Stimulated activated memory B cell treated with anti-CD40 and anti-IgM and Interleukin-4, amounts not matched to agents 10 μg/mL and 1 μg/mL and 100 μg/mL, for 72 hours (primary cell): ENCODE measurements around the gene ZNF791.
"Not testable (repeated sequence)": the region's sequence is repeated elsewhere in the genome, so short reads cannot be mapped to it uniquely, and the experiment has no call there.

Experiments used
- ATAC-seq: fragments of 150-1000 bp; cut with Tn5 transposase; 2 replicates; pipeline ENCODE4 v1.10.0; 2021
- H3K27ac Mint-ChIP-seq: one replicate; pipeline ENCODE4 v1.8.0; 2022; ENCODE audit warnings: mild to moderate bottlenecking, mixed read lengths
- H3K27me3 Mint-ChIP-seq: one replicate; pipeline ENCODE4 v1.8.0; 2022; ENCODE audit warnings: mixed read lengths
- H3K36me3 Mint-ChIP-seq: one replicate; pipeline ENCODE4 v1.8.0; 2022; ENCODE audit warnings: mixed read lengths
- H3K4me1 Mint-ChIP-seq: one replicate; pipeline ENCODE4 v1.8.0; 2022; ENCODE audit warnings: mixed read lengths
- H3K4me3 Mint-ChIP-seq: one replicate; pipeline ENCODE4 v1.8.0; 2022; ENCODE audit warnings: mild to moderate bottlenecking, moderate library complexity, mixed read lengths
- H3K9me3 Mint-ChIP-seq: one replicate; pipeline ENCODE4 v1.8.0; 2022; ENCODE audit warnings: mixed read lengths

Gene ZNF791

DNA sequence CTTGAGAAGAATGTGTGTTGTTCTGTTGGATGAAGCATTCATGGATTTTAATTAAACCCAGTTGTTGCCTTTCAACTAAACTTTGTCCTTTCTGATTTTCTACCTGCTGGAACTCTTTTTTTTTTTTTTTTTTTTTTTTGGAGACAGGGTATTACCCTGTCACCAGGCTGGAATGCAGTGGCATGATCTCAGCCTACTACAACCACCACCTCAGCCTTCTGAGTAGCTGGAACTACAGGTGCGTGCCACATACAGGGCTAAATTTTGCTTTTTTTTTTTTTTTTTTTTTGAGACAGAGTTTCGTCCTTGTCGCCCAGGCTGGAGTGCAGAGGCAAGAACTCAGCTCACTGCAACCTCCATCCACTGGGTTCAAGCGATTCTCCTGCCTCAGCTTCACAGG is 6.9 kb downstream of the ZNF791 start:
- no peak for ATAC-seq
- no peak overlapping the region for H3K27ac Mint-ChIP-seq
- no peaks in the 10 kb centered on the region for H3K9me3 Mint-ChIP-seq
- peaks cover 55% of the 10 kb centered on the region for H3K4me1 Mint-ChIP-seq
- no peaks in the 10 kb centered on the region for H3K27me3 Mint-ChIP-seq
- peaks cover 19% of the 10 kb centered on the region for H3K36me3 Mint-ChIP-seq
- no peak overlapping the region for H3K4me3 Mint-ChIP-seq

DNA sequence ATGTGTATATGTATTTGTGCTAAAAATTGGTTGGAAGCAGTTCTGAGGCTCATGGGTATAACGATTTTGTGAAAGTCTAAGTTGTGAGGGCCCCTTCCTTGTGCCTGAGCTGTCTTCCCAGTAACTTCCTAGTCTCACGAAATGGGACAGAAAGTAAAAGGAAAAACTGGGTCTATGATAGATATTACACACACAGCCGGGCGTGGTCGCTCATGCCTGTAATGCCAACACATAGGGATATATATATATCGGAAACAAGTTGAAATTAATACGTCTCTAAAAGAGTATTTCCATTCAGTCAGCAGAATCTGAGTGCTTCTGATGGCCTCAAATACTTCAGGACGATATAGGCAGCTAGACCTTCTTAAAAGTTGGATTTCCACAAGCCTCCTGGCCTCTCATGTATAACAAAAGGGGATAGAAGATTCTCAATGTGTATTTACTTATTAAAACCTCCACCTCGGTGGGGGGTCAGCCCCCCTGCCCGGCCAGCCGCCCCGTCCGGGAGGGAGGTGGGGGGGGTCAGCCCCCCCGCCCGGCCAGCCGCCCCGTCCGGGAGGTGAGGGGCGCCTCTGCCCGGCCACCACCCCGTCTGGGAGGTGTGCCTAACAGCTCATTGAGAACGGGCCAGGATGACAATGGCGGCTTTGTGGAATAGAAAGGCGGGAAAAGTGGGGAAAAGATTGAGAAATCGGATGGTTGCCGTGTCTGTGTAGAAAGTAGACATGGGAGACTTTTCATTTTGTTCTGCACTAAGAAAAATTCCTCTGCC is 10.7 kb downstream of the ZNF791 start:
- H3K36me3 Mint-ChIP-seq = peaks cover 16% of the 10 kb centered on the region
- peaks cover 20% of the 10 kb centered on the region for H3K4me1 Mint-ChIP-seq
- not testable (repeated sequence) for H3K27ac Mint-ChIP-seq, H3K4me3 Mint-ChIP-seq, H3K9me3 Mint-ChIP-seq, H3K27me3 Mint-ChIP-seq, ATAC-seq

DNA sequence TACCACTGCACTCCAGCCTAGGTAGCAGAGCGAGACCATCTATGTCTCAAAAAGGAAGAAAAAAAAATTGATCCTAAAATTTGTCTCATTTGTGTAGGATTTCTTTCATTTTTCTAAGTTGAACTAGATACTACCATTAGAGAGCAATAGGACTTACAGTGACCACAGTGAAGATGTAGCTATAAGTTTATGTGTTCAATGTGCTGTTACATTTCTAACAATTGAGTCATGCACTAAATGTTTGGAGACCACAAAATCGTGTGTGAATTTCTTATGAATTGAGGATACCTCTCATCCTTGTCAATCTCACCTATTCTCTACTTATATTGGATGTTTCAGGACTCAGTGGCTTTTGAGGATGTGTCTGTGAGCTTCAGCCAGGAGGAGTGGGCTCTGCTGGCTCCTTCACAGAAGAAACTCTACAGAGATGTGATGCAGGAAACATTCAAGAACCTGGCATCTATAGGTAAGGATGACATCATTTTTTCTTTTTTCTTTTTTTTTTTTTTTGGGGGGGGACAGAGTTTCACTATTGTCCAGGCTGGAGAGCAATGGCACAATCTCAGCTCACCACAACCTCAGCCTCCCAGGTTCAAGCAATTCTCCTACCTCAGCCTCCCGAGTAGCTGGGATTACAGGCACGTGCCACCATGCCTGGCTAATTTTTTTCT is 12.8 kb downstream of the ZNF791 start:
- no peak overlapping the region for H3K27ac Mint-ChIP-seq
- no peak overlapping the region for H3K4me3 Mint-ChIP-seq
- H3K36me3 Mint-ChIP-seq = peaks cover 33% of the 10 kb centered on the region
- ATAC-seq = no peak
- H3K27me3 Mint-ChIP-seq = no peaks in the 10 kb centered on the region
- peaks cover 8% of the 10 kb centered on the region for H3K4me1 Mint-ChIP-seq
- H3K9me3 Mint-ChIP-seq = peaks cover 3% of the 10 kb centered on the region

DNA sequence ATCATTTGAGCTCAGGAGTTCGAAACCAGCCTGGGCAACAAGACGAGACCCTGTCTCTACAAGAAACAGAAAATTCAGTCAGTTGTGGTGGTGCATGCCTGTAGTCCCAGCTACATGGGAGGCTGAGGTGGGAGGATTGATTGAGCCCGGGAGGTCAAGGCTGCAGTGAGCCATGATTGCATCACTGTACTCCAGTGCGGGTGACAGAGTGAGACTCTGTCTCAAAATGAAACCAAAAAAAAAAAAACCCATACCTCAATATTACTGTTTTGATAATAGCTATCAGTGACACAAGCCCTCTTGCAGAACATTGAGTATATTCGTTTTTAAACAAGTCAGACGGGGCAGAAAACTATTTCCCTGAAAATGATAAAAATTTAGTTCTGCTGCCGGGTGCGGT is 16.2 kb downstream of the ZNF791 start:
- H3K4me1 Mint-ChIP-seq = no peaks in the 10 kb centered on the region
- H3K27me3 Mint-ChIP-seq = no peaks in the 10 kb centered on the region
- no peak for ATAC-seq
- H3K27ac Mint-ChIP-seq = no peak overlapping the region
- no peak overlapping the region for H3K4me3 Mint-ChIP-seq
- peaks cover 6% of the 10 kb centered on the region for H3K9me3 Mint-ChIP-seq
- peaks cover 42% of the 10 kb centered on the region for H3K36me3 Mint-ChIP-seq

DNA sequence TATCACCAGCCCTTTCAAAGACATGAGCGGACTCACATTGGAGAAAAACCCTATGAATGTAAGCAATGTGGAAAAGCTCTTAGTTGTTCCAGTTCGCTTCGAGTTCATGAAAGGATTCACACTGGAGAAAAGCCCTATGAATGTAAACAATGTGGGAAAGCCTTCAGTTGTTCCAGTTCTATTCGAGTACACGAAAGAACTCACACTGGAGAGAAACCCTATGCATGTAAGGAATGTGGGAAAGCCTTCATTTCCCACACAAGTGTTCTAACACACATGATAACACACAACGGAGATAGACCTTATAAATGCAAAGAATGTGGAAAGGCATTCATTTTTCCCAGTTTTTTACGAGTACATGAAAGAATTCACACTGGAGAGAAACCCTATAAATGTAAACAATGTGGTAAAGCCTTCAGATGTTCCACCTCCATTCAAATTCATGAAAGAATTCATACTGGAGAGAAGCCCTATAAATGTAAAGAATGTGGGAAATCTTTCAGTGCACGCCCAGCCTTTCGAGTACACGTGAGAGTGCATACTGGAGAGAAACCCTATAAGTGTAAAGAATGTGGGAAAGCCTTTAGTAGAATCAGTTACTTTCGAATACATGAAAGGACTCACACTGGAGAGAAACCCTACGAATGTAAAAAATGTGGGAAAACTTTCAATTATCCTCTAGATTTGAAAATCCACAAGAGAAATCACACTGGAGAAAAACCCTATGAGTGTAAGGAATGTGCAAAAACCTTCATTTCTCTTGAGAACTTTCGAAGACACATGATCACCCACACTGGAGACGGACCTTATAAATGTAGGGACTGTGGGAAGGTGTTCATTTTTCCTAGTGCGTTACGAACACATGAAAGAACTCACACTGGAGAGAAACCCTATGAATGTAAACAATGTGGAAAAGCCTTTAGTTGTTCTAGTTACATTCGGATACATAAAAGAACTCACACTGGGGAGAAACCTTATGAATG is 17.6 kb downstream of the ZNF791 start:
- H3K27me3 Mint-ChIP-seq = no peaks in the 10 kb centered on the region
- no peaks in the 10 kb centered on the region for H3K4me1 Mint-ChIP-seq
- H3K36me3 Mint-ChIP-seq = peaks cover 44% of the 10 kb centered on the region
- H3K27ac Mint-ChIP-seq = no peak overlapping the region
- H3K4me3 Mint-ChIP-seq = no peak overlapping the region
- no peak for ATAC-seq
- peaks cover 6% of the 10 kb centered on the region for H3K9me3 Mint-ChIP-seq

DNA sequence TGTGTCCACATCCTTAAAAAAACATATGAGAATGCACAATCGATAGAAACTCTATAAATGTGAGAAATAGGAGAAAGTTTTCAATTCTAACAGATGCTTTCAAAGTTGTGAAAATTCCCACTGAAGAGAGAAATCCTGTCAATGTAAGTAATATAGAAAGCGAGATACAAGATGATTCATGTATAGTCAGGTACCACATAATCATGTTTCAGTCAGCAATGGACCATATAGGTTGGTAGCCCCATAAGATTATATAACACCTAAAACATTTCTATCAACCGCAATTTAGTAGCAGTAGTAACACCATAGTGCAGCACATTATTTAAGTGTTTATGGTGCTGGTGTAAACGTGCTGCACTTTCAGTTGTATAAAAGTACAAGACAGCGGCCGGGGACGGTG is 18.5 kb downstream of the ZNF791 start:
- H3K27ac Mint-ChIP-seq = no peak overlapping the region
- H3K36me3 Mint-ChIP-seq = peaks cover 53% of the 10 kb centered on the region
- H3K4me3 Mint-ChIP-seq = no peak overlapping the region
- no peak for ATAC-seq
- H3K4me1 Mint-ChIP-seq = no peaks in the 10 kb centered on the region
- peaks cover 6% of the 10 kb centered on the region for H3K9me3 Mint-ChIP-seq
- H3K27me3 Mint-ChIP-seq = no peaks in the 10 kb centered on the region

DNA sequence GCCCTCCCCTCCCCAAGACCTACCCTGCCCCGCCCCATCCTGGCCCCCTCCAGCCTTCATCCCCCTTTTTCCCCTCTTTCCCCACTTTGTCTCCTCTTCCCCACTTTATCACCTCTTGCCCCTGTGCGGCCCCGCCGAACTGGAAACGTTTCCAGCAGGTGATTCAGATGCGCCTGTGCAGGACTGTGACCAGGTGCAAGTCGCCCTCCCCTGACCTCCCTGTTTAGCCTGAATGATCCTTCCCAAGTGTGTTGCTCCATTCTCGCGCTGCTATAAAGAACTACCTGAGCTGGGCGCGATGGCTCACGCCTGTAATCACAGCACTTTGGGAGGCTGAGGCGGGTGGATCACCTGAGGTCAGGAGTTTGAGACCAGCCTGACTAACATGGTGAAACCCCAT is 25.9 kb downstream of the ZNF791 start:
- peaks cover 41% of the 10 kb centered on the region for H3K36me3 Mint-ChIP-seq
- no peaks in the 10 kb centered on the region for H3K27me3 Mint-ChIP-seq
- no peak overlapping the region for H3K27ac Mint-ChIP-seq
- no peak overlapping the region for H3K4me3 Mint-ChIP-seq
- H3K9me3 Mint-ChIP-seq = no peaks in the 10 kb centered on the region
- ATAC-seq = no peak
- H3K4me1 Mint-ChIP-seq = peaks cover 17% of the 10 kb centered on the region

DNA sequence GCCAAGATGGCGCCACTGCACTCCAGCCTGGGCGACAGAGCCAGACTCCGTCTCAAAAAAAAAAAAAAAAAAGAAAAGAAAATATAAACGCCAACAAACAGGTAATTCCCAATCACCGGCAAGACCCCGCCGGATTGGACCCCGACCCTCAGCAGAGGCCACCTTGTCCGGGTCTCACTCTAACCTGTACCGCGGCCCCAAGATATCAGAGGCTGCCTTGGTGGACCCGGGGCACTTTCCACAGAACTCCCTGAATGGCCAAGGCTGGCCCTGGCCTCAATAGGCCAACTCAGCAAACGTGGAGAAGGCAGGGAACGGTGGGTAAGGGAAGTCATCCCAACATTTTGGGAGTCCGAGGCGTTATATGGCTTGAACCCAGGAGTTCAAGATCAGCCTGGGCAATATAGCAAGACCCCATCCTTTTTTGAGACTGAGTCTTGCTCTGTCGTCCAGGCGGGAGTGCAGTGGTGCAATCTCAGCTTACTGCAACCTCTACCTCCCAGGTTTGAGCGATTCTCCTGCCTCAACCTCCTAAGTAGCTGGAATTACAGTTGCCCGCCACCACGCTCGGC is 28.0 kb downstream of the ZNF791 start:
- Mint-ChIP-seq H3K4me3 (no peak overlapping the region), H3K9me3 (no peaks in the 10 kb centered on the region), H3K27ac (no peak overlapping the region), H3K27me3 (no peaks in the 10 kb centered on the region), H3K36me3 (peaks cover 37% of the 10 kb centered on the region), H3K4me1 (peaks cover 17% of the 10 kb centered on the region)
- no peak for ATAC-seq

DNA sequence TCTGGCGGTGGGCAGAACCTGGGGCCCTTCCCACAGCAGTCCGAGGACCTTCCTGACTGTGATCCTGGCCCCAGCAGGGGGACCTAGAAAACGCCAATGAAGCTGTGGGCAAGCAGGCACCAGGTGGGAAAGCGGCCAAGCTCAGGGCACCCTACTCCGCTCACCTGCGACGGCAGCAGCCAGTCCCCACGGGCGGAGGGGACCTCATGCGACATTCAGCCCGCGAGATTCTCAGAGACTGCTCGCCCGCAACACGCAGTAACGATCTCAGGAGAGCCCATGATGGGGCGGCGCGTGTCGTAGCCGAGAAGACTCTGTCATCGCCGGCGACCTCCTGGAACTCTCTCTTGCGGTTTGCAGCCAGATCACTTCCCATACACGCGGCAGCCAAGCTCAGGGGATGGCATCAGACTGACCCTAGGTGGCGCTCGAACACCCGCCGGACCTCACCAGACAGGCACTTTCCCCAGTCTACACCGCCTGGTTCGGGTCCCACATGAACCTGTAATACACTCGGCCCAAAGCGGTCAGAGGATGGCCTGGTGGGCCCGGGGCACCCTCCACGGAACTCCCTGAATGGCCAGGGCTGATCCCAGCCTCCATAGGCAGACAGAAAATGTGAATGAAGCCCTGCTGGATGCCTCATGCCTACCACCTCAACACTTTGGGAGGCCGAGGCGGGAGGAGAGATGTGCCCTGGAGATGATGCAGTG is 29.3 kb downstream of the ZNF791 start:
- peak; percentile 97 for ATAC-seq
- H3K27me3 Mint-ChIP-seq = no peaks in the 10 kb centered on the region
- H3K27ac Mint-ChIP-seq = peak overlapping the region; percentile 65
- peaks cover 15% of the 10 kb centered on the region for H3K4me1 Mint-ChIP-seq
- peaks cover 39% of the 10 kb centered on the region for H3K36me3 Mint-ChIP-seq
- H3K9me3 Mint-ChIP-seq = no peaks in the 10 kb centered on the region
- H3K4me3 Mint-ChIP-seq = peak overlapping the region; percentile 58

DNA sequence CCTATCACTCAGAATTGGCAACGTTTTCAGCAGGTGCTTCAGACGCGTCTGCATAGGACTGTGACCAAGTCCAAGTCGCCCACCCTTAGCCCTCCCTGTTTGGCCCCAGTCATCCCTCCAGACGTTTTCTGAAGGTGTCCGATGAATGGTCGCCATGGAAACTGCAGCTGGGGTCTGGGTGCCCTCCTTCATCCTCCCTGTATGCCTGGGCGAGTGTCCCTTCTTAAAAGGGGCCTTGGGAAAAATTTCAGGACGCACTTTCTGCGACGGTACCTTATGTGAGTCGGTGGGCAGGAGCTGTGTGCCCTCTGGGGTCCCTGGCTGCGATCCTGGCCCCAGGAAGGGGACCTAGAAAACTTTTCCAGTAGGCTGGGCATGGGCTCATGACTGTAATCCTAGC is 30.7 kb downstream of the ZNF791 start:
- H3K36me3 Mint-ChIP-seq = peaks cover 41% of the 10 kb centered on the region
- H3K9me3 Mint-ChIP-seq = no peaks in the 10 kb centered on the region
- H3K4me3 Mint-ChIP-seq = no peak overlapping the region
- ATAC-seq = no peak
- H3K27me3 Mint-ChIP-seq = no peaks in the 10 kb centered on the region
- H3K4me1 Mint-ChIP-seq = peaks cover 11% of the 10 kb centered on the region
- no peak overlapping the region for H3K27ac Mint-ChIP-seq

DNA sequence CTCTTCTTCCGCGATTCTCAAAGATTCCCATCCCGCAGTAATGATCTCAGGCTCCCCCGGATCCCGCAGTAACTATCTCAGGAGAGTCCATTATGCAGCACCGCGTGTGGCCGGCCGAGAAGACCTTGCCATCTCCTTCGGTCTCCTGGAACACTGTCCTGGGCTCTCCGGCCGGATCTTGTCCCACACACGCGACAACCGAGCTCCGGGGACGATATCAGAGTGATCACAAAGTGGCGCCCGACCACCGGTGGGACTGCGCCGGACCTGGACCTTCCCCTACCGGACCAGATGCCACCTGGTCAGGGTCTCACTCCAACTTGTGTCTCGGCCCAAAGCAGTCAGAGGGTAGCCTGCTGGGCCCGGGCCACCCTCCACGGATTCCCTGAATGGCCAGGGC is 31.8 kb downstream of the ZNF791 start:
- no peak for ATAC-seq

DNA sequence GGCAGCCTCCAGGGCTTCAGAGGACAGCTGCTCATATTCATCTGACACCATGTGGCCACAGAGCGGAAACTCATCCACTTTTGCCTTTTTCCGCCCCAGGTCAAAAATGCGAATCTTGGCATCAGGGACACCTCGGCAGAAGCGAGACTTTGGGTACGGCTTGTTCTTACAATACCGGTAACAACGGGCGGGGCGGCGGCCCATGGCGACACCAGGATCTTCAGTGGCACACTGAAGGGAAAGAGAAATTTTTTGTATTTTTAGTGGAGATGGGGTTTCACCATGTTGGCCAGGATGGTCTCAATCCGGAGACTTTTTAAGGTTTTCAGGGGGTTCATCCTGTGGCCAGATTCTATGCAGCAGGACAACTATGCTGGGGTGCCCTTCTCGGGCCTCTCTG is 33.0 kb downstream of the ZNF791 start:
- H3K4me3 Mint-ChIP-seq, H3K9me3 Mint-ChIP-seq, H3K27me3 Mint-ChIP-seq, ATAC-seq, H3K27ac Mint-ChIP-seq: not testable (repeated sequence)
- H3K36me3 Mint-ChIP-seq = peaks cover 49% of the 10 kb centered on the region
- peaks cover 24% of the 10 kb centered on the region for H3K4me1 Mint-ChIP-seq

More for the DNA sequence above, 31.8 kb downstream of the ZNF791 start:
- Mint-ChIP-seq H3K27ac (no peak overlapping the region), H3K27me3 (no peaks in the 10 kb centered on the region), H3K9me3 (no peaks in the 10 kb centered on the region), H3K36me3 (peaks cover 41% of the 10 kb centered on the region), H3K4me1 (peaks cover 17% of the 10 kb centered on the region), H3K4me3 (no peak overlapping the region)

DNA sequence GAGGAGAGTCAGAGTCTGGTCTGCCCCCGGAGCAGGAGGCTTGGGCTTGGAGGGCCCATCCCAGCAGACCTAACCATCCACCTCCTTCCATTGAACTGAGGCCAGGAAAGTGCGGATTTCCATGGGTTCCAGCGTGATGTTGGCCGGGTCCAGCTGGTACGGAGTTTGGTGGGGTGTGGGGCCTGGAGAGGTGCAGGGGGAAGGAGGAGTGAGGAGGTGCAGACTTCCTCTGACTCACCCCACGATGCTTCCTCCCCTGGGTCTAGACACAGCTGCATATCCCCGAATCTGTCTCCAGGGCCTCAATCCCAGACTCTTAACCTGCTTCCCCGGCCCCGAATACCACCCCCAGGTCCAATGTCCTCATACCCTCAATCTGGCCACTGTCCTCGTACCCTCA is 35.8 kb downstream of the ZNF791 start:
- peaks cover 13% of the 10 kb centered on the region for H3K4me1 Mint-ChIP-seq
- no peak overlapping the region for H3K4me3 Mint-ChIP-seq
- H3K36me3 Mint-ChIP-seq = peaks cover 63% of the 10 kb centered on the region
- no peak for ATAC-seq
- peak overlapping the region; percentile 61 for H3K27ac Mint-ChIP-seq
- no peaks in the 10 kb centered on the region for H3K27me3 Mint-ChIP-seq
- no peaks in the 10 kb centered on the region for H3K9me3 Mint-ChIP-seq

DNA sequence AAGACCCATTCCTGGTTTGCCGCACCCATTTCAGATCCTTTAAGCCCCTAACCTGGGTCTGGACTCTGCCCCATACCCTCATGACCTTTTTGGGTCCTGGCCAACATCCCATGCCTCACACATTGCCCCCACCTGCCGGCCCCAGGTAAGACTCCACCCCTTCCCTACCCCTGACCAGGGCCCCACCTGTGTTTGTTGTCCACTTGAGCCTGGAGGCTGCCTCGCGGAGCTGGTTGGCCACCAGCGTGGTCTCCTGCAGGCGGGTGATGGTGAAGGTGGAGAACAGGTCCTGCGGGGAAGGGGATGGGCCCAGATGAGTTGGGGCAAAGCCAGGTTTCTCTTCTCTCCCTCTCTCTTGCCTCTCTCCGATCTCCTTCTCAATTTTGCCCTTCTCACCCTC is 36.3 kb downstream of the ZNF791 start:
- peaks cover 68% of the 10 kb centered on the region for H3K36me3 Mint-ChIP-seq
- H3K27ac Mint-ChIP-seq = peak overlapping the region; percentile 61
- no peak for ATAC-seq
- H3K27me3 Mint-ChIP-seq = no peaks in the 10 kb centered on the region
- peaks cover 13% of the 10 kb centered on the region for H3K4me1 Mint-ChIP-seq
- no peaks in the 10 kb centered on the region for H3K9me3 Mint-ChIP-seq
- no peak overlapping the region for H3K4me3 Mint-ChIP-seq
